ENCODE results near the gene MAP3K13. TPM values are rescaled to one million over a fixed set of nuclear protein-coding genes. Genes with fewer than 3 reads are reported as not detected.

MAP3K13 gene
- total RNA-seq, 1 donor from 2014 or later: 40.3 TPM

DNA sequence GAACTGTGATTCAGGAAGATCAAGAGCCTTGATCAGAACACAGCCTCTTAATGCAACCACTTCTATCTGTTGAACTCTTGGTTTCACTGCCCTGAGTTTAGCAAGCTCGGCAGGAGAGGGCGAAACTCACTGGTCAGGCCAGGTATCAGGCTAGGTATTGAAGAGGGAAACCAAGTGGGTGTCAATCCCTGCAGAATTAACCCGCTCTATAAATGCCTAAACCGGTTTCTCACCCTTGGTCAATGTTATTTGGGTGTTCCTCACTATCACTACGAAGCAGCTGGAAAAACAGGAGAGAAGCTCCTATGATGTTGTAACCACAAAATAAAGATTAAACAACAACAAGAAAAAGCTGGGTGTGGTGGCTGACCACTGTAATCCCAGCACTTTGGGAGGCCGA, 165.6 kb downstream of the MAP3K13 start:
- H3K27me3 Mint-ChIP-seq (ENCODE audit: low read depth): peaks cover 25% of the 10 kb centered on the region
- no peak overlapping the region for H3K4me3 Mint-ChIP-seq
- no peaks in the 10 kb centered on the region for H3K4me1 Mint-ChIP-seq
- DNase-seq (ENCODE audit: low spot score in 2 of 2, unreplicated experiment in 2 of 2): no peak
- TF ChIP-seq, protein P1, sequence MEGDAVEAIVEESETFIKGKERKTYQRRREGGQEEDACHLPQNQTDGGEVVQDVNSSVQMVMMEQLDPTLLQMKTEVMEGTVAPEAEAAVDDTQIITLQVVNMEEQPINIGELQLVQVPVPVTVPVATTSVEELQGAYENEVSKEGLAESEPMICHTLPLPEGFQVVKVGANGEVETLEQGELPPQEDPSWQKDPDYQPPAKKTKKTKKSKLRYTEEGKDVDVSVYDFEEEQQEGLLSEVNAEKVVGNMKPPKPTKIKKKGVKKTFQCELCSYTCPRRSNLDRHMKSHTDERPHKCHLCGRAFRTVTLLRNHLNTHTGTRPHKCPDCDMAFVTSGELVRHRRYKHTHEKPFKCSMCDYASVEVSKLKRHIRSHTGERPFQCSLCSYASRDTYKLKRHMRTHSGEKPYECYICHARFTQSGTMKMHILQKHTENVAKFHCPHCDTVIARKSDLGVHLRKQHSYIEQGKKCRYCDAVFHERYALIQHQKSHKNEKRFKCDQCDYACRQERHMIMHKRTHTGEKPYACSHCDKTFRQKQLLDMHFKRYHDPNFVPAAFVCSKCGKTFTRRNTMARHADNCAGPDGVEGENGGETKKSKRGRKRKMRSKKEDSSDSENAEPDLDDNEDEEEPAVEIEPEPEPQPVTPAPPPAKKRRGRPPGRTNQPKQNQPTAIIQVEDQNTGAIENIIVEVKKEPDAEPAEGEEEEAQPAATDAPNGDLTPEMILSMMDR (IDR thresholded peaks at IDR 0.05; ENCODE audit: unreplicated experiment): no peak
- H3K27ac Mint-ChIP-seq: no peak overlapping the region
- no peaks in the 10 kb centered on the region for H3K9me3 Mint-ChIP-seq
- H3K36me3 Mint-ChIP-seq: no peaks in the 10 kb centered on the region

DNA sequence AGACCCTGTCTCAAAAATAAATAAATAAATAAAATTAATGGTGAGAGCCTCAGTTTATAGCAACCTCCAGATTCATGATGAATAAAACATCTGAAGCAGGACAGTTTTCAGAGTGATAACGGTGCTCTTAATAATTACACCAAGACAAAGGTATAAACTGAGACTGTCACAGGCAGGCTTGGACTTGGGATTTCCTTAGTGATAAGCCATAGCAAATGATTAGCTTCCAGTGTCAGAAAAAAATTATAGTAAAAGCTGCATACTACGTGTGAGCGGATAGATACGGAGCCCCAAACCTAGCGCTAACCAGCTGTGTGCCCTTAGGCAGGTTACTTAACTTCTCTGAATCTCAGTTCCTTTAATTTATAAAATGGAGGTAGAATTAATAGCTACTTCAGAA, 167.9 kb downstream of the MAP3K13 start:
- no peak for DNase-seq (ENCODE audit: low spot score in 2 of 2, unreplicated experiment in 2 of 2)
- Mint-ChIP-seq H3K27me3 (ENCODE audit: low read depth) (peaks cover 15% of the 10 kb centered on the region), H3K4me3 (no peak overlapping the region), H3K36me3 (no peaks in the 10 kb centered on the region), H3K27ac (no peak overlapping the region), H3K9me3 (no peaks in the 10 kb centered on the region), H3K4me1 (no peaks in the 10 kb centered on the region)
- TF ChIP-seq, protein P1 (IDR thresholded peaks at IDR 0.05; ENCODE audit: unreplicated experiment): no peak

DNA sequence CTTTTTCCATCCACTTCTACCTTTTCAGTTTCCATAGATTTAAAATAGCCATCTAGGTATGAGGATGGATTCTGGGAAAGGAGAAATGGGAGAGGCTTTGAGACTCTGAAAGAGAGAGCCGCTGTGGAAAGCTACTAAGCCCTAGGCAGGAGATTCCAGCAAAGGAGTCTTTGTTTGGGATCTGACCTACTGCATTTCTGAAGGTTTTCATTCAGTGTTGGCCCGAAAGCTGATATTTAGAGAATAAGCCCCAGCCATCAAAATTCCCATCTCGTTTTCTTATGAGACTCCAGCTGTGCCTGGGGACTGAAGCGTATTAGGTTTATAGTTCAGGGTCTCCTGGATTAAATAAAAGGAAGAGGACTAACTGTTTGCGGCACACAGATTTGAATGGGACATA, 170.0 kb downstream of the MAP3K13 start:
- Mint-ChIP-seq H3K9me3 (no peaks in the 10 kb centered on the region), H3K27me3 (ENCODE audit: low read depth) (peaks cover 9% of the 10 kb centered on the region), H3K4me3 (no peak overlapping the region), H3K36me3 (no peaks in the 10 kb centered on the region), H3K4me1 (peaks cover 6% of the 10 kb centered on the region), H3K27ac (no peak overlapping the region)
- TF ChIP-seq, protein P1 (IDR thresholded peaks at IDR 0.05; ENCODE audit: unreplicated experiment): no peak
- DNase-seq (ENCODE audit: low spot score in 2 of 2, unreplicated experiment in 2 of 2): no peak

DNA sequence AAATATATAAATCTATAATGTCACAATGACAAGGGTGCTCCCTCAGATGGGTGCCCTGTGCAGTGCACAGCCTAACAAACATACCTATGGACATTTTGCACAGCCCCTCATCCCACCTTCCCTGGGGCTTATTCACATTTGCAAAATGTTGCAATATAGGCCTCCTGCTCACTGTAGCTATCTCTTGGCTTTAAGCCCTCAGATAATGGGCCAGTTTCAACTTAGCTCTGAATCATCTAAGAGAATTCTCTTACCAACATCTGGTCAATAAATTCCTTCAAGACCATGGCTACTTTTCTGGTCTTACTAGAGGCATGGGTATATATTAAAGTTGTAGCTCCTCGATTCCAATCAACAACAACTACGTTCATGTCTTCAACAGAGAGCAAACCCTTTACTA, 171.6 kb downstream of the MAP3K13 start:
- Mint-ChIP-seq H3K4me1 (peaks cover 6% of the 10 kb centered on the region), H3K27me3 (ENCODE audit: low read depth) (no peaks in the 10 kb centered on the region), H3K9me3 (no peaks in the 10 kb centered on the region), H3K27ac (no peak overlapping the region), H3K36me3 (no peaks in the 10 kb centered on the region), H3K4me3 (no peak overlapping the region)
- no peak for DNase-seq (ENCODE audit: low spot score in 2 of 2, unreplicated experiment in 2 of 2)
- TF ChIP-seq, protein P1 (IDR thresholded peaks at IDR 0.05; ENCODE audit: unreplicated experiment): no peak

DNA sequence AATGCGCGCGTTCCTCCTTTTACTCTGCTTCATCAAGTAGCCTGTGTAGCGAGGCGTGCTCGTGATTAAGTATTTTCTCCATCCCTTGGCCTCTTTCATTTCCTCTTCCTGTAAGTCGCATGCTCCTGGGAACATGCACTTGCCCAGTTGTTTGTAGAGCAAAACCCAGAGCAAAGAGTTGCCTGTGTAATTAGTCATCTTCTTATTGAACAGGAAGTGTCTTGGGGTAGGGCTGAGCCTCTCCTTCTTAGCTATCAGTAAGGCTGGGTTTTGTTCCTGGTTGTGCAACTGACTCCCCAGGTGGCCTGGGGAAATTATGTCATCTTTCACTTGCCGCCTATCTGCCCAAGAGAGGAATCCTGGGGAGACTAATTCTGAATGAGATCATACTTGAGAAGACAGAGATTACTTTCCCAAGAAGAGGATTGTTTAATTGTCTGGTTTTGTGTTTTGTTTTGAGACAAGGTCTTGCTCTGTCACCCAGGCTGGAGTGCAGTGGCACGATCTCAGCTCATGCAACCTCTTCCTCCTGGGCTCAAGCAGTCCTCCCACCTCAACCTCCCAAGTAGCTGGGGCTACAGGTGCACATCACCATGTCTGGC, 174.5 kb downstream of the MAP3K13 start:
- Mint-ChIP-seq H3K27ac (no peak overlapping the region), H3K36me3 (no peaks in the 10 kb centered on the region), H3K4me3 (no peak overlapping the region)

More for the DNA sequence above, 174.5 kb downstream of the MAP3K13 start:
- DNase-seq (ENCODE audit: low spot score in 2 of 2, unreplicated experiment in 2 of 2): no peak
- TF ChIP-seq, protein P1 (IDR thresholded peaks at IDR 0.05; ENCODE audit: unreplicated experiment): no peak
- Mint-ChIP-seq H3K9me3 (no peaks in the 10 kb centered on the region), H3K27me3 (ENCODE audit: low read depth) (peaks cover 2% of the 10 kb centered on the region), H3K4me1 (peaks cover 6% of the 10 kb centered on the region)

Other genes starting within 250 kb of the MAP3K13 start
- gene C3orf70, start 210.1 kb upstream of the MAP3K13 start, total RNA-seq: 2.8 to 3.2 TPM (median 3.0 TPM) in 3 replicates
- 5.0 to 7.8 TPM (median 5.9 TPM) in 3 replicates for gene EHHADH, start 109.1 kb upstream of the MAP3K13 start, total RNA-seq
- 25.8 to 28.4 TPM (median 27.3 TPM) in 3 replicates for gene TMEM41A, start 135.9 kb downstream of the MAP3K13 start, total RNA-seq
- gene LIPH, start 189.5 kb downstream of the MAP3K13 start, total RNA-seq: 0.07 to 0.32 TPM (median 0.18 TPM) in 3 replicates
- 39.3 to 40.7 TPM (median 40.2 TPM) in 3 replicates for gene SENP2, start 223.2 kb downstream of the MAP3K13 start, total RNA-seq